IMR-90 (cell line): ENCODE measurements around the gene RPL10. TPM values are rescaled to one million over a fixed set of nuclear protein-coding genes. Genes with fewer than 3 reads are reported as not detected.
A peak's percentile ranks its signal among the peaks of the same experiment; 100 is the strongest.

Experiments used
- ATAC-seq: fragments of 200-7000 bp; cut with Tn5 transposase; 2 replicates; pipeline ENCODE4 v1.9.1; 2020; ENCODE audit warnings: low read depth, mild to moderate bottlenecking, moderate library complexity
- BruUV-seq: library from RNA; stranded (reverse); fragments of 400-500 nt; replicated peaks from 2 replicates; lab custom pipeline; 2021; lab: Mats Ljungman, UMichigan
- CTCF ChIA-PET: fragments of 300-600 bp; formaldehyde crosslinking; extraction: SDS; loops from one replicate; lab custom pipeline; 2021; ENCODE audit warnings: antibody characterized with exemption; lab: Yijun Ruan, JAX
- POLR2A ChIA-PET: fragments of 300-600 bp; sonication (Branson Sonifier 250); formaldehyde crosslinking; loops from one replicate; lab custom pipeline; 2022; ENCODE audit warnings: antibody characterized with exemption; ENCODE audit not compliant: unreplicated experiment; lab: Charles Lee
- DNase-seq: peaks from one replicate; pipeline ENCODE4 v3.0.0; 2013
- H2AFZ ChIP-seq: replicated peaks from 2 replicates; pipeline ENCODE3; 2013; ENCODE audit warnings: low read length, mild to moderate bottlenecking; ENCODE audit not compliant: poor library complexity
- H2AK5ac ChIP-seq: 2 replicates; pipeline ENCODE4 v1.6.1; 2013; ENCODE audit warnings: low read depth, low read length, inconsistent platforms
- H2AK9ac ChIP-seq: replicated peaks from 2 replicates; pipeline ENCODE3; 2013; ENCODE audit warnings: mild to moderate bottlenecking, low read depth, low read length, moderate library complexity; ENCODE audit not compliant: poor library complexity
- H2BK120ac ChIP-seq: 2 replicates; pipeline ENCODE4 v1.6.1; 2013; ENCODE audit warnings: low read depth, low read length, inconsistent platforms
- H2BK15ac ChIP-seq: 3 replicates; pipeline ENCODE4 v1.6.1; 2013; ENCODE audit warnings: low read depth, low read length, inconsistent platforms
- H2BK20ac ChIP-seq: 2 replicates; pipeline ENCODE4 v1.6.1; 2013; ENCODE audit warnings: low read depth, mild to moderate bottlenecking, inconsistent platforms, low read length, moderate library complexity
- H2BK5ac ChIP-seq: 2 replicates; pipeline ENCODE4 v1.6.1; 2013; ENCODE audit warnings: mild to moderate bottlenecking, low read depth, low read length, inconsistent platforms; ENCODE audit not compliant: poor library complexity, severe bottlenecking
- H3K14ac ChIP-seq: replicated peaks from 2 replicates; pipeline ENCODE4 v1.6.1; 2013; ENCODE audit warnings: low read depth, low read length, inconsistent platforms
- H3K18ac ChIP-seq: 2 replicates; pipeline ENCODE4 v1.6.1; 2013; ENCODE audit warnings: low read depth, low read length, control low read depth
- H3K23ac ChIP-seq: 2 replicates; pipeline ENCODE4 v1.6.1; 2013; ENCODE audit warnings: low read depth, low read length, inconsistent platforms
- H3K27ac ChIP-seq: 2 replicates; pipeline ENCODE4 v1.5.1; 2013; ENCODE audit warnings: mild to moderate bottlenecking, control low read depth, low read length; ENCODE audit not compliant: insufficient read depth
- H3K27me3 ChIP-seq: 2 replicates; pipeline ENCODE4 v1.6.1; 2013; ENCODE audit warnings: low read length; ENCODE audit not compliant: control insufficient read depth, insufficient read depth
- H3K36me3 ChIP-seq: 2 replicates; pipeline ENCODE4 v1.6.1; 2013; ENCODE audit warnings: low read length, mixed read lengths; ENCODE audit not compliant: control insufficient read depth, insufficient read depth
- H3K4ac ChIP-seq: 2 replicates; pipeline ENCODE4 v1.6.1; 2013; ENCODE audit warnings: low read depth, low read length, inconsistent platforms
- H3K4me1 ChIP-seq: 2 replicates; pipeline ENCODE4 v1.6.1; 2013; ENCODE audit warnings: low read length, mixed read lengths; ENCODE audit not compliant: control insufficient read depth, insufficient read depth
- H3K4me2 ChIP-seq: 2 replicates; pipeline ENCODE4 v1.6.1; 2013; ENCODE audit warnings: low read depth, mild to moderate bottlenecking, control low read depth, low read length, moderate library complexity
- H3K4me3 ChIP-seq: 2 replicates; pipeline ENCODE4 v1.5.1; 2013; ENCODE audit warnings: low read depth, mild to moderate bottlenecking, control low read depth, low read length, moderate library complexity; ENCODE audit not compliant: insufficient read depth
- H3K56ac ChIP-seq: 2 replicates; pipeline ENCODE4 v1.6.1; 2013; ENCODE audit warnings: low read length, inconsistent platforms; ENCODE audit not compliant: insufficient read depth; ENCODE audit errors: extremely low read depth
- H3K79me1 ChIP-seq, 2 experiments: 2 replicates each; pipeline ENCODE4 v1.6.1; 2013; ENCODE audit warnings: low read length in 2 of 2, inconsistent platforms in 1 of 2, low read depth in 1 of 2
- H3K9ac ChIP-seq: 2 replicates; pipeline ENCODE4 v1.6.1; 2013; ENCODE audit warnings: low read depth, low read length, control low read depth
- H3K9me1 ChIP-seq: 2 replicates; pipeline ENCODE4 v1.6.1; 2013; ENCODE audit warnings: low read length, inconsistent platforms; ENCODE audit not compliant: insufficient read depth
- H3K9me3 ChIP-seq: 2 replicates; pipeline ENCODE4 v1.6.1; 2013; ENCODE audit warnings: low read length; ENCODE audit not compliant: control insufficient read depth, insufficient read depth
- H4K20me1 ChIP-seq: 2 replicates; pipeline ENCODE4 v1.6.1; 2013; ENCODE audit warnings: low read length, inconsistent platforms; ENCODE audit not compliant: insufficient read depth
- H4K5ac ChIP-seq: 2 replicates; pipeline ENCODE4 v1.6.1; 2013; ENCODE audit warnings: mild to moderate bottlenecking, low read depth, low read length, control low read depth
- H4K8ac ChIP-seq, 2 experiments: 2 replicates each; pipeline ENCODE4 v1.6.1; 2013; ENCODE audit warnings: low read depth in 2 of 2, low read length in 2 of 2, control low read depth in 1 of 2, inconsistent platforms in 1 of 2
- H4K91ac ChIP-seq: 2 replicates; pipeline ENCODE4 v1.6.1; 2013; ENCODE audit warnings: low read depth, low read length, inconsistent platforms; ENCODE audit not compliant: insufficient read depth
- CEBPB ChIP-seq: IDR thresholded peaks from 2 replicates; pipeline ENCODE4 v1.6.1; 2012; ENCODE audit warnings: low read depth, low read length, improper control_type of control experiment
- CHD1 ChIP-seq: IDR thresholded peaks from 2 replicates; pipeline ENCODE4 v1.6.1; 2012; ENCODE audit warnings: low read depth, low read length, improper control_type of control experiment
- CTCF ChIP-seq: conservative IDR thresholded peaks from 2 replicates; pipeline ENCODE4 v1.5.1; 2012; ENCODE audit warnings: mild to moderate bottlenecking, low read depth, low read length, improper control_type of control experiment
- FOS ChIP-seq: fragments of 150-350 bp; IDR thresholded peaks from 2 replicates; pipeline ENCODE4 v1.6.1; 2016; ENCODE audit warnings: low read depth, low read length
- MAFK ChIP-seq: IDR thresholded peaks from 2 replicates; pipeline ENCODE4 v1.6.1; 2012; ENCODE audit warnings: low read depth, low read length, improper control_type of control experiment
- MAZ ChIP-seq: IDR thresholded peaks from 2 replicates; pipeline ENCODE4 v1.6.1; 2012; ENCODE audit warnings: low read depth, mild to moderate bottlenecking, low read length, improper control_type of control experiment, moderate library complexity, borderline replicate concordance
- NFE2L2 ChIP-seq: fragments of 150-350 bp; IDR thresholded peaks from 2 replicates; pipeline ENCODE4 v1.6.1; 2016; ENCODE audit warnings: low read depth, mild to moderate bottlenecking, low read length
- POLR2A ChIP-seq: IDR thresholded peaks from 2 replicates; pipeline ENCODE4 v1.6.1; 2012; ENCODE audit warnings: mild to moderate bottlenecking, low read depth, low read length
- RAD21 ChIP-seq: IDR thresholded peaks from 2 replicates; pipeline ENCODE4 v1.6.1; 2012; ENCODE audit warnings: low read length, improper control_type of control experiment
- WGBS, 2 experiments: methylation state at CpG; one replicate each; pipeline versions ENCODE4 v1.1.5 to v1.1.7; 2013; ENCODE audit warnings: missing lambda C conversion rate in 2 of 2; ENCODE audit not compliant: insufficient read length in 1 of 2; ENCODE audit errors: extremely low coverage in 2 of 2; 5-methylcytosine and 5-hydroxymethylcytosine counted together
- dilution Hi-C: fragments of 300-500 bp; cut with HindIII; formaldehyde crosslinking; loops from one replicate; pipeline ENCODE4 v1.14.3; 2018; ENCODE audit warnings: low sequenced_read_pairs; ENCODE audit not compliant: unreplicated experiment
- in situ Hi-C: fragments of 300-500 bp; cut with MboI; formaldehyde crosslinking; loops from 3 replicates; pipeline ENCODE4 v1.14.3; 2019; ENCODE audit warnings: low sequenced_read_pairs, inconsistent platforms, mixed read lengths
- intact Hi-C: fragments of 100-400 bp; cut with micrococcal nuclease; formaldehyde crosslinking; loops from 2 replicates; pipeline ENCODE4 v1.10.0; 2022
- polyA plus RNA-seq, 3 experiments: library from polyadenylated mRNA; depleted of rRNA; stranded (reverse); fragments of >200 nt; gene quantifications; 2 replicates each; pipeline ENCODE4 v1.2.3, GENCODE V29; 2012; ENCODE audit warnings: low replicate concordance in 1 of 3
- total RNA-seq: library from RNA; depleted of rRNA; stranded (reverse); fragments of >200 nt; gene quantifications from 2 replicates; pipeline ENCODE4 v1.2.3, GENCODE V29; 2012

RPL10 gene
- total and polyA plus RNA-seq, 2 of the 4 experiments (the other 2 are of a cell fraction) = 1,582 to 7,467 TPM

DNA sequence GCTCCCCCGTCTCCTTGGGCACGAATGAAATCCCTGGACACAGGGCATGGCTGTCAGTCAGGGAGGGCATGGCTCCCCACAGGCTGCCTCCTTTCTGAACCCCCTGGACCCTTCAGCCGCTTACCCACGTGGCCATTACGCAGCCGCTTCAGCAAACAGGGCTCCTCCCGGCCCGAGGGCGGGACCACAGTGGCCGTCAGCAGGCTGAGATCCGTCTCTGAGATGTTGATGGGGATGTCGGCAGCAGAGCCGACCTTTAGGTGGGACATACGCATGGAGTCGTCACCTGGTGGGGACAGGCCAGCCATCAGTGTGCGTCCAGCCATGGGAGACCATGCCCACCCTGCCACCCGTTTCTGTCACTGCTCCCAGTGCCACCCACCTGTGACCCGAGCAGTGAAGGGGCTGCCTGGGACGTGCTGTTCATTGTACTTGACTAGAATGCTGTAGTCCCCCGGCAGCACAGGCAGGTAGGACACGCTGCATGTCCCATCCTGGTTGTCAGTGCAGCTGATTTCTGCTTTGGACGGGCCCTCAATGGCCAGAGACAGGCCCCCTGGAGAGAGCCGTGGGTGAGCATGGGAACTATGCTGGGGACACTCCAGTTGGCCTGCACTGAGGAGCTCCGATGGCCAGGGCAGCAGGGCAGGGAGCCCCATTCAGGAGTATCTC, 44.9 kb upstream of the RPL10 start:
- H3K18ac ChIP-seq = no peak overlapping the region
- TF ChIP-seq POLR2A = no peak
- TF ChIP-seq RAD21 = no peak
- no peak for TF ChIP-seq CEBPB
- no peak for TF ChIP-seq NFE2L2
- TF ChIP-seq CHD1 = no peak
- no peak for TF ChIP-seq FOS
- no peak for TF ChIP-seq MAFK
- TF ChIP-seq CTCF = no peak
- no peak for TF ChIP-seq MAZ
- H2BK20ac ChIP-seq = no peak overlapping the region
- H4K20me1 ChIP-seq = peaks cover 100% of the 10 kb centered on the region
- H3K56ac ChIP-seq = no peak overlapping the region
- H3K9me3 ChIP-seq = no peaks in the 10 kb centered on the region
- no peak overlapping the region for H4K5ac ChIP-seq
- no peak overlapping the region for H3K4me2 ChIP-seq
- H3K4me3 ChIP-seq = no peak overlapping the region
- no peak overlapping the region for H2BK15ac ChIP-seq
- H3K9me1 ChIP-seq = no peaks in the 10 kb centered on the region
- H2BK5ac ChIP-seq = no peak overlapping the region
- DNase-seq (no peak), ATAC-seq (no peak)
- peak overlapping the region; percentile 56 for H2AFZ ChIP-seq
- no peak overlapping the region for H2AK5ac ChIP-seq
- H3K36me3 ChIP-seq = peaks cover 98% of the 10 kb centered on the region
- H3K4ac ChIP-seq = no peak overlapping the region
- in situ Hi-C loops (no loop called here), dilution Hi-C loops (no loop called here), intact Hi-C loops (no loop called here)
- POLR2A ChIA-PET = no interaction called here
- H3K14ac ChIP-seq = no peak overlapping the region
- H3K23ac ChIP-seq = no peak overlapping the region
- H4K91ac ChIP-seq = no peak overlapping the region
- no TSS peak for BruUV-seq
- peaks cover 5 to 41% of the 10 kb centered on the region in 2 experiments; a peak in 3 of 4 replicates for H3K79me1 ChIP-seq
- H2AK9ac ChIP-seq = peak overlapping the region; percentile 84
- no peak overlapping the region for H2BK120ac ChIP-seq
- CTCF ChIA-PET = no interaction called here
- no peak overlapping the region for H3K27ac ChIP-seq
- 78% methylated on average over 15 of the region's 24 CpGs; no CpG with 5 or more reads in 1 of the 2 experiments for WGBS, 2 experiments
- no peak overlapping the region for H3K9ac ChIP-seq
- H3K4me1 ChIP-seq = no peaks in the 10 kb centered on the region
- H3K27me3 ChIP-seq = no peaks in the 10 kb centered on the region
- no peak overlapping the region for H4K8ac ChIP-seq
